Cerebellar cortex (tissue), 1 donor: Measurements from ENCODE around the gene ANO10.
"Not testable (repeated sequence)": the region's sequence is repeated elsewhere in the genome, so short reads cannot be mapped to it uniquely, and the experiment has no call there.

Source experiments
- DNase-seq: peaks from one replicate; pipeline ENCODE4 v3.0.0-alpha.2; 2015; ENCODE audit warnings: low spot score

The ANO10 gene

DNA sequence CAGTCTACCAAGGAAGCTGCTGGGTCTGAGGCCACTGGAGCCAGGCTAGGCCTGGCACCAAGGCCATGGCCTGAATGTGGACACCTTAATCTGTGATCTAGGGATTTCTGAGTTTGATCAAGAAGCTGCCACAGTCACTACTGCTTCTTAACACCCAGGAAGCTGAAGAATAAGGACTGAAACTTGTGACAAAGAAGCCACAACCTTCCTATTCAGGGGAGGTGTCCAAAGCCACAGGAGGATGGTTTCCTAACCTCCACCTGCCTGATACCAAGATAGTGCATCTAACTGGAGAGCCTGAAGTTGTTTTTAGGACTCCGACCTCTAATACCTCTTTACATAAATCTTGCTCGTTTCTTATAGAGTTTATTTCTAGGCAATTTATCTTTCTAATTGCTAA lies 5.5 kb upstream of the ANO10 start:
- DNase-seq: no peak

DNA sequence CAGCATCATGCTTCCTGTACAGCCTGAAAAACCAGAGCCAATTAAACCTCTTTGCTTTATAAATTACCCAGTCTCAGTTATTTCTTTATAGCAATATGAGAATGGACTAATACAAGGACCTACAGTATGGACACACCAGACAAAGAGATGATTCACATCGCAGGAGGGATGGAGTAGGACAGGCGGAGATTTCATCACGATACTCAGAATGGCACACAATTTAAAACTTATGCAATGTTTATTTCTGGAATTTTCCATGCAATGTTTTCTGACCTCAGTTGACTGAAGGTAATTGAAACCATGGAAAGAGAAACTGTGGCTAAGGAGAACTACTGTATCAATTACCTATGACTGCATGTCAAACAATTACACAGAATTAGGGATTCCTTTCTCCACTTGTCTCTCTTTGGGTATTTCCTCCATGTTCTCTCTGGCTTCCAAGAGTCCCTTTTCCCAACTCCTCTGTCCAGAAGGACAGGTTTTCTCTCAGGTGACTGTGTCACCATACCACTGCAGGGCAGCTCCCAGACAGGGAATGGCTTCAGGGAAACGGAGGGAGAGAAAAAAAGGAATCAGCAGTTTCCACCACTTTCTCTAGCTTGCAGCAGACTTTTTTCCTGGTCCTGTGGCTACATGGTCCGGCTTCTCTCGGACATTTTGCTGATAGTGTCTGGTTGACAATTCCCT lies 3.0 kb upstream of the ANO10 start:
- no peak for DNase-seq

DNA sequence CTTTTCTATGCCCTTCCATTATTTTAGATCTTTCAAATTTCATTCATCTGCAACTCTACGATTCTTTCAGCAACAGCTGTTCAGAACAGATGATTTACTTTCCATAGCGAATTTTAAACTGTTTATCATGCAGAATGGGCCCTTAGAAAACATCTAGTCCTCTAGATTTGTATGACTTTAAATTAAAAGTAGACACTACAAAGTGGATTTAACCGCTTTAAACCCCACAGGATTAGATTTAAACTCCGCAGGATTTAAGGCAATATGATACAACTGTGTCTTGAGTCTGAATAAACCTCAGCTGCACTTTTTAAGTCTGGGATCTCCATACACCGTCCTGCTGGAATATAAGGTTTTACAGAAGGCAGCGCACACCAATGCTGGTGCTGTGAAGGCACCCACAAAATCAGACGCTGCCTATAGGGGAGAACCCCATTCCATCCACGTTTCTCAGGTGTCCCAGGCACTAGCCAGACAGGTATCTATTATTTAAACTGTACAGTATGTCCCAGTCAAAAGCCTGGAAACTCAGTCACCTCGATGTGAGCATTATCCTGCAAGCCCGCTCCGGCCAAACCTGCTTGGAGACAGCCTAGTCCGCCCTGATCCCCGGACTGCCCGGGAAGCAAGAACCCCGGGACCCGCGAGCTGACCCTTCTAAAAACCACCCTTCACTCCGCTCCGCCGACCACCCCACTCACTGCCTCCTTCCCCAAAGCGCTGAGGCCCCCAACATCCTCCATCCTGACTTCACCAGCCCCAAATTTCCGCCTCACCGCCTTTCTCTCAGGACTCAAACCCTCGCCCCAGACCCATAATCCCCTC lies 768 bp downstream of the ANO10 start:
- DNase-seq: peak; percentile 56

DNA sequence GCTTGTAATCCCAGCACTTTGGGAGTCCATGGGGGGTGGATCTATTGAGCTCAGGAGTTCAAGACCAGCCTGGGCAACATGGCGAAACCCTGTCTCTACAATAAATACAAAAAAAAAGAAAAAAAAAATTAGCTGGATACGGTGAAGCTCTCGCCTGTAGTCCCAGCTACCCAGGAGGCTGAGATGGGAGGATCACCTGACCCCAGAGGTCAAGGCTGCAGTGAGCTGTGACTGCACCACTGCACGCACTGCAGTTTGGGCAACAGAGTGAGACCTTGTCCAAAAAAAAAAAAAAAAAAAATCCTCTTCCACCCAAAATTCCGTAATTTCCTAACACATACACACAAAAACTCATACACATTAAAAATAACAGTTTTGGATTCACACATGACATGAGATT lies 2.2 kb downstream of the ANO10 start:
- no peak for DNase-seq

DNA sequence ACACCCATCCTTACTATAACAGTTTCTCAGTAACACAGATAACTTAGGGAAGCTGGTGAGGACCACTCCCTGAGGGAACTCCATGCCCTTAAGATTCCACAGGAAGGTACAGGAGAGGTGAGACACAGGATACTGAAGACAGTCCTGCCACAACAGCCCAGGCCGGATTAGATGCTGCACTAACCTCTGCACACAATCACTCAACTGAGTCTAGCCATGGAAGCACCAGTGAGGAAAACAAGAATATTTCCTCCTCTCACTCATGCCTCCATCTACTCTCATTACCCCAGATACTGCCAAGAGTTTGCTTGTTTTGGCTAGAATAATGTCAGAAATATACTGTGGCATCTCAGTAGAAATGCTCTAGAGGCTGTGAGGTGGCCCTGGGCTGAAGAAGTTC lies 3.7 kb downstream of the ANO10 start:
- DNase-seq: no peak

DNA sequence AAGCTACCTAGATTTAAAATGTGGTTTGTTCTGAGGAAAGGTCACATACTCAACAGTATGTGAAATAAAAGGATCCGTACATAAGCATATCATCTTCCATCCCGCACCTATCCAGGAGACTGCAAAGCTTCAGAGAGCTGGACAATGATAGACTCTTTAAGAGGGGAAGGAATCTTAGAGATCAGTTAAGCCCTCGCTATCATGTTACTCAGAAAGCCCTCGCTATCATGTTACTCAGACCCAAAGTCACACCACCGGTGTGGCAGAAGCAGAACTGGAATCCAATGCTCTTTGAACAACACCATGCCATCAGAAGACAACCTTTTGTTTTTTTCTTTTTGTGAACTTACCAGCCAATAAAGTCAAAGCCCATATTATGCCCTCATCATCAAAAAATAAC lies 5.8 kb downstream of the ANO10 start:
- DNase-seq: no peak

DNA sequence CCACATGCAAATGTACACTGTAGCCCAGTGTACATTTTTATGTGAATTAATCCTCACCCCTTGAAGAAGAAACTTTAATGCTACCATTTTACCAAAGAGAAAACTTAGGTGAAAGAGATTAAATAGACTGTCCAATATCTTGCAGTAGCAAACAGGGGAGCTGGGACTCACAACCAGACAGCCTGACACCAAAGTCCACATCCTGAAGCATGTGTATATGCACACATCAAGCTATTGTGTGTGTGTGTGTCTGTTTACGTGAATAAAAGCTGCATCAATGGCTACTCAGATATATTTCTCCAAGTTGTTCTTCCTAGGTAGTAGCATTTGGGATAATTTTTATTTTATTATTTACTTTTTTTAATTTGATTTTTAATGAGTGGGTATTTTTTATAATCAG lies 6.7 kb downstream of the ANO10 start:
- DNase-seq: no peak

DNA sequence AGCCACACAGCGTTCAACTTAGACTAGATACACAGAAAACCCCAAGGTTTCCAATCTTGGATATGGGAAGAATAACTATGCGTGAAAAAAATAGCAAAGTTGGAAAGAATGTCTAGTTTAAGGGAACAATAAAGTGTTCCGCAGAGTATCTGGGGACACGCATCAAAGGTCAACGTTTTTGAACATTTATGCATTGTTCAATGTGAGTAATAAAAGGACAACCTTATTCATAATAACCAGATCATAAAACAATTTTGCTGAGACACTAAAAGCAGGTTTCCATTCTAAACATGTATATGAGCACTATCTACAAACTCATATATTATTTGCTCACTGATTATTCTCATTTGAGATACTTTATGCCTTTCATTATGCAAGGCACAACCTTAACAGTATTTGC lies 7.8 kb downstream of the ANO10 start:
- no peak for DNase-seq

DNA sequence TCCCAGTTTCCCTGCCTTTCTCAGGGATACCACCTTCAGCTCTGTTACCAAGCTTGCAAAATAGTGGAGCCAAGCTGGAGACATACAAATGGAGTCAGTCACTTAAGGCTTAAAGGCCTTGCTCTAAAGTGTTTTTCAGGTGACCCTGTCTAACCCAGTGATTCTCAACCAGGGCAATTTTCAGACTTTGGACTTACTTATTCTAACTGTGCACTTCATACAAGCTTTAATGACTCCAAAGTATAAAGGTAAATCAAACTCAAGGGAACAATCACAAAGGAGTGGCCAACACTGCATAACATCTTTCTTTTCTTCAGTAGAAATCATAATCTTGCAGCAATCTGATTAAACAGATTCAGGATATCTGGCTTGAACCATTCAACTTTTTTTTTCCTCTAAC lies 9.4 kb downstream of the ANO10 start:
- DNase-seq: no peak

DNA sequence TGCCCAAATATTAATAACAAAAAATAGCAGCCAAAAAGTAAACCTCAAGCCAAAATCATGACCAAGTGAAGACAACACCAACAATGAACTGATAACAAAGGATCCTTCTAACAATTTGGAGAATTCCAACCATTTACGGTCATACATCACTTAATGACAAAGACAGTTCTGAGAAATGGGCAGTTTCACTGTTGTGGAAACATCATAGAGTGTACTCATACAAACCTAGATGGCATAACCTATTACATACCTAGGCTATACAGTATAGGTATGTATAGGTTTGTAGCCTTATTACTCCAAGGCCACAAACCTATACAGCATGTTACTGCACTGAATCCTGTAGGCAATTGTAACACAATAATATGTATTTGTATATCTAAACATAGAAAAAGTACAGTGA lies 12.4 kb downstream of the ANO10 start:
- no peak for DNase-seq

DNA sequence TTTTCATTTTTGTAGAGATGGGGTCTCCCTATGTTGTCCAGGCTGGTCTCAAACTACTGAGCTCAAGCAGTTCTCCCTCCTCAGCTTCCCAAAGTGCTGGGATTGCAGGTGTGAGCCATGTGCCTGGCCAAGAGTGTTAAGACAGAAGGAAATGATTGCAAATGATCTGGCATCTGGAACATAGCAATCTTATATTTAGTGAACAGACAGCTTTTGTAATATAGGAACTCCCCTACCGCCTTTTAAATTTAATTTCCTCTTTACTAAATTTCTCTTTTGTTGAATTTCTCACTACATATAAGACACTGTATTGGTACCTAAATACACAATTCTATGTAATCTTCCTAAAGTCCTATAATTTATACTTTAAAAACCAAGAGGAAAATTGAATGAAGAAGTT lies 13.1 kb downstream of the ANO10 start:
- no peak for DNase-seq

DNA sequence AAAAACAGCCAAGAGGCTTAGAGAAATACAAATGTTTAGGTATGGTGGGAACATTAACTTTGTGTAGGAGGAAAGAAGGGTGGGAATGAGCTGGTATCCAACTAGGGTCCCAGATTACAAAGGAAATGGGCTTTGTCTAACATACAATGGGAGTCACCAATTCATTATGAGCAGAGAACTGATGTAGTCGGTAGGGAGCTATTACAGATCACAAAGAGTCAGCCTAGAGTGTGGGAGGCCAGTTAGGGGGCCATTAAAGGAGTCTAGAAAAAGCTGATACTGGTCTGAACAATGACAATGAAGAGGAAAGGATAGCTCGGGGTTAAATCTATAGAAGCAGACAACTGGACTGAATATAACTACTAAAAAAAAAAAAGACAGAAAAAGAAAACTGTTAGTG lies 15.5 kb downstream of the ANO10 start:
- no peak for DNase-seq

DNA sequence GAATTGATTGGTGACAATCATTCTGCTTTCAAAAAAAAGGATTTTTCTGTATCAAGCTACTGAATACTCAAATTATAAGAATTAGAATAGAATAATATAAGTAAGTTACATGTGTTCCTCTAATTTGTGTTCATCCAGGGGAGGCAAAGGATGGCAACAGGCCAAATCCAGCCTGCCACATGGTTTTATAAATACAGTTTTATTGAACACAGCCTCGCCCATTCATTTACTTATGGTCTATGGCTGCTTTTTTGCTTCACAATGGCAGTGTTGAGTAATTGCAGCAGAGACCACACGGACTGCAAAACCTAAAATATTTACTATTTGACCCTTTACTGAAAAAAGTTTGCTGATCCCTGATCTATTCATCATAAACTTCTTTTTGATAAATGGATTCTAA lies 21.9 kb downstream of the ANO10 start:
- DNase-seq: not testable (repeated sequence)

DNA sequence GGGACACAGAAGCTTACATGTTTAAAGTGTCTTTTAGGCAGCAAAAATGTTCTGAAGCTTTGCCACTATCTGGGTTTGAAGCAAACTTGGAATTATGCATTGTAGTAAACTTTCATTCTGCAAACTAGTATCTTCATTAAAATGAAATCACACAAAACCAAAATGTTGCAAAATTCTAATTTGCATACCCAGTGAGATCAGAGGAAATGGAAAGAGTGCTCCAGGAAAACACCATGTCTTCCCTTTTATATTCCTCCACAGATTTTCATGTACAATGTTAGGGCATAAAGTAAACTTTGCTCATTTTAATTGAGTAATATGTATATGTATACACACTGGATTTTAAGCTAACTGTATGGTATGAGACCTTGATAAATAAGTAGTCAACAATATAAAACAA lies 23.9 kb downstream of the ANO10 start:
- no peak for DNase-seq

DNA sequence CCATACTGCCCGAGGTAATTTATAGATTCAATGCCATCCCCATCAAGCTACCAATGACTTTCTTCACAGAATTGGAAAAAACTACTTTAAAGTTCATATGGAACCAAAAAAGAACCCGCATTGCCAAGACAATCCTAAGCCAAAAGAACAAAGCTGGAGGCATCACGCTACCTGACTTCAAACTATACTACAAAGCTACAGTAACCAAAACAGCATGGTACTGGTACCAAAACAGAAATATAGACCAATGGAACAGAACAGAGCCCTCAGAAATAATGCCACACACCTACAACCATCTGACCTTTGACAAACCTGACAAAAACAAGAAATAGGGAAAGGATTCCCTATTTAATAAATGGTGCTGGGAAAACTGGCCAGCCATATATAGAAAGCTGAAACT lies 25.6 kb downstream of the ANO10 start:
- not testable (repeated sequence) for DNase-seq

DNA sequence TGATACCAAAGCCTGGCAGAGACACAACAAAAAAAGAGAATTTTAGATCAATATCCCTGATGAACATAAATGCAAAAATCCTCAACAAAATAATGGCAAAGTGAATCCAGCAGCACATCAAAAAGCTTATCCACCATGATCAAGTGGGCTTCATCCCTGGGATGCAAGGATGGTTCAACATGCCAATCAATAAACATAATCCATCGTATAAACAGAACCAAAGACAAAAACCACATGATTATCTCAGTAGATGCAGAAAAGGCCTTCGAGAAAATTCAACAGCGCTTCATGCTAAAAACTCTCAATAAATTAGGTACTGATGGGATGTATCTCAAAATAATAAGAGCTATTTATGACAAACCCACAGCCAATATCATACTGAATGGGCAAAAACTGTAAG lies 26.5 kb downstream of the ANO10 start:
- DNase-seq: not testable (repeated sequence)

DNA sequence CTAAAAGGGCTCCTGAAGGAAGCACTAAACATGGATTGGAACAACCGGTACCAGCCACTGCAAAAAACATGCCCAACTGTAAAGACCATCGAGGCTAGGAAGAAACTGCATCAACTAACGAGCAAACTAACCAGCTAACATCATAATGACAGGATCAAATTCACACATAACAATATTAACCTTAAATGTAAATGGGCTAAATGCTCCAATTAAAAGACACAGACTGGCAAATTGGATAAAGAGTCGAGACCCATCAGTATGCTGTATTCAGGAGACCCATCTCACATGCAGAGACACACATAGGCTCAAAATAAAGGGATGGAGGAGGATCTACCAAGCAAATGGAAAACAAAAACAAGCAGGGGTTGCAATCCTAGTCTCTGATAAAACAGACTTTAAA lies 28.2 kb downstream of the ANO10 start:
- not testable (repeated sequence) for DNase-seq

DNA sequence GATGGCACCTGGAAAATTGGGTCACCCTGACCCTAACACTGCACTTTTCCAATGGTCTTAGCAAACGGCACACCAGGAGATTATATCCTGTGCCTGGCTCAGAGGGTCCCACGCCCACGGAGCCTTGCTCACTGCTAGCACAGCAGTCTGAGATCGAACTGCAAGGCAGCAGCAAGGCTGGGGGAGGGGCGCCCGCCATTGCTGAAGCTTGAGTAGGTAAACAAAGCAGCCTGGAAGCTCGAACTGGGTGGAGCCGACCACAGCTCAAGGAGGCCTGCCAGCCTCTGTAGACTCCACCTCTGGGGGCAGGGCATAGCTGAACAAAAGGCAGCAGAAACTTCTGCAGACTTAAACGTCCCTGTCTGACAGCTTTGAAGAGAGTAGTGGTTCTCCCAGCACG lies 29.9 kb downstream of the ANO10 start:
- DNase-seq: not testable (repeated sequence)

DNA sequence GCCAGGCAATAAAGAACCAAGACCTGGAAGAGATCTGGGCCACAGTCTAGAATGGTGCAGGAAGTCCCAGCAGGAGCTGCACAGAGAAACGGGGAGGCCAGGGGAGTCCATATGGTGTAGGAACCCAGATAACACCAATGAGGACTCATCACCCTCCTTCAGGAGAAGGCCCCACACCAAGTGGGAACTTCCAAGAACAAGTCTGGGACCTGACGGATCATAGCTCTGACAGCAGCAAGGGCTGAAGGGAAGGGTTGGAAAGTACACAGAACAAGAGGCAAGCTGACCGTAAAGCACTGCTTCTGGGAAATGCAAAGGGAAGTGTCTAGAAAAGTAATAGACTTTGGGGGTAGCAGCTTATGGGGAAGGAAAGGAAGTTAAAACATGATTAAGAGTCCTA lies 34.5 kb downstream of the ANO10 start:
- DNase-seq: no peak

DNA sequence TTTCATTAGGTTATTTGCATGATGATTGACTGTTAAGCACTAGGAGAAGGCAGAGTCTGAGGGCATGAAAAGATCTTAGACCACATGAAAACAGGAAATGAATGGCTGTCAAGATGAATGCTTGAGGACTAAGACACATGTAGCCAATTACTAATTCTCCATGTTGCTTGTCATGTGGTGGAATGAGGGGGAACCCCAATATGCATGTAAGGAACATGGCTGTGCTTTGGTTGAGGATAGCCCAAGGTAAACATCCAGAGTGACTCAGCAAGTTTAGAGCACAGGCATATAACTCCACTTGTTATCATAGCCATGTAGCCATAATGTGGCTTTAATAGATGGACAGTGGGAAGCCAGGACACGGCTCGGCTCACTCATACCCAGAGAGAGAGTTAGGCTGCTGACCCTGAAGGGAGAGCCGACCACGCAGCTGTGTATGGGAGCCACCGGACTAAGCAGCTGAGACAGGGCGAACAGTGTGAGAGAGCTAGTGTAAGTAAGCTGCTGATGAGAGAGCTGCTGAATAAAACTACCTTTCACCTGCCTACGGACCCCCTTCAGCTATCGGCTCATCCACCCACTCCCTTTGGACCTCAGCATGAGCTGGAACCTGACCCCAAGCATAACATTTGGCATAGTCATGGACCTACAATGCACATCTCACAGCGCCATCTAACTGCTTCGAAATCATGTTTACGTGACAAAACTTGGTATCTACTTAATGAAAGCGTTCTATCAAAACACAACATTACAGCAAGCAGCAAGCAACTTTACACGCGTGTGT lies 37.6 kb downstream of the ANO10 start:
- DNase-seq: no peak

DNA sequence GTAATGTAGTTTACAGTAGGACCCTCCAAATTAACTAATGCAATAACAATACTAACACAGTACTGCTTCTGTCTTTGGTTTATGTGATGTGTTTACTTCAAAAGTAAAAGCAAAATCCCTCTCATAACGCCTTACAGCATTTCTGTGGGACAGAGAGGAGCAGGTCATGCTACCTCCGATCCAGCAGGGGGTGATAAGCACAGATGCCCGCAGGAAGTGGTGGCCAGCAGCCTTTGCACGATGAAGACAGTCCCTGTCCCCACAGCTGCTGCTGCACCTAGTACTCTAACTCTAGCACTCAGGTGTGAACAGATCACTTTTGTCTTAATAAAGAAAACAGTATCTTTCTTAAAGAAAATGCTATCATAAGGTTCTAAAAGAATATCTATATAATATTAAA lies 38.3 kb downstream of the ANO10 start:
- DNase-seq: no peak

DNA sequence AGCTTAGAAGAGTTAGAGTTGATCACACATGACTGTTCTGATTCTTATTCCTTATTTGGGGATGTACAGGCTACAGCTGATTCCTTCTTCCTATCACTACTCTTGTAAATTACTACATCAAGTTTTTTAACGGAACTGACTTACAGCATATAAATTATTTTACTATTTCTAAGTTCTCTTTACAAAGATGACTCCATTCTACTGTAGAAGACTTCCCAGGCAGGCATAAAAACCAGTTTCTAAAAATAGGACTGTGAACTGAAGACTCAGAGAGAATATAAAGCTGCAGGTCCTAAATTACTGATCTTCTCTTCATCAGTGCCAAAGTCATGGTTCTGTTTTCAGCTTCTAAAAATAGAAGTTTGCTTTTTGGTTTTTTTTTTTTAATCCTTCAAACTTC lies 38.9 kb downstream of the ANO10 start:
- no peak for DNase-seq

DNA sequence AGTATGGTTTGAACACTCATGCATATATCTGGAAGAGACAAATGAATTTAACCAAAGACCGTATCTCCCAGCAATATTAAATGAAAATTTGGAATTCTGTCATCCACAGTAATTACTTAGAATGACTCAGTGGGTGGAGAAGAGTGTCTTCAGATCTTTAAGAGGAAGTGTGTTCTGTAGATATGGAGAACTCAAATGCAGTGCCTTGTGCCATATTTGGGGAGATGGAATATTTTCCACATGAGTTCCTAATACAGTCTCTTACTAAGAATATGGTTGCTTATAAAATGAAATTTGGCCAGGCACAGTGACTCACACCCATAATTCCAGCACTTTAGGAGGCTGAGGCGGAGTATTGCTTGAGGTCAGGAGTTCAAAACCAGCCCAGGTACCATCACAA lies 40.5 kb downstream of the ANO10 start:
- no peak for DNase-seq
